Activated naive CD4-positive, alpha-beta T cell treated with anti-CD3 and anti-CD28 coated beads for 36 hours (primary cell): Measurements from ENCODE around the gene OTOP2. TPM values are rescaled to one million over a fixed set of nuclear protein-coding genes. Genes with fewer than 3 reads are reported as not detected.

Source experiments
- CTCF ChIA-PET: fragments of 350-600 bp; sonication (Branson Sonifier 250); formaldehyde crosslinking; loops from one replicate; lab custom pipeline; 2021; ENCODE audit warnings: antibody characterized with exemption; lab: Charles Lee
- DNase-seq: peaks from one replicate; pipeline ENCODE4 v3.0.0-alpha.2; 2020
- H3K27ac Mint-ChIP-seq: one replicate; pipeline ENCODE4 v1.8.0; 2021; ENCODE audit warnings: mild to moderate bottlenecking, mixed read lengths
- H3K27me3 Mint-ChIP-seq: one replicate; pipeline ENCODE4 v1.8.0; 2021; ENCODE audit warnings: low read depth, mixed read lengths
- H3K36me3 Mint-ChIP-seq: one replicate; pipeline ENCODE4 v1.8.0; 2021; ENCODE audit warnings: low read depth, mixed read lengths
- H3K4me1 Mint-ChIP-seq: one replicate; pipeline ENCODE4 v1.8.0; 2021; ENCODE audit warnings: low read depth, mixed read lengths
- H3K4me3 Mint-ChIP-seq: one replicate; pipeline ENCODE4 v1.8.0; 2021; ENCODE audit warnings: mild to moderate bottlenecking, moderate library complexity, mixed read lengths
- H3K9me3 Mint-ChIP-seq: one replicate; pipeline ENCODE4 v1.8.0; 2021; ENCODE audit warnings: mixed read lengths
- intact Hi-C: fragments of 100-400 bp; cut with micrococcal nuclease; formaldehyde crosslinking; loops from one replicate; pipeline ENCODE4 v1.15.1; 2023
- total RNA-seq, 2 experiments: library from RNA; stranded (reverse); gene quantifications; one replicate each; pipeline ENCODE4 v1.2.3, GENCODE V29; 2021

OTOP2 gene
- total RNA-seq, 2 experiments from 2014 or later: not detected

DNA sequence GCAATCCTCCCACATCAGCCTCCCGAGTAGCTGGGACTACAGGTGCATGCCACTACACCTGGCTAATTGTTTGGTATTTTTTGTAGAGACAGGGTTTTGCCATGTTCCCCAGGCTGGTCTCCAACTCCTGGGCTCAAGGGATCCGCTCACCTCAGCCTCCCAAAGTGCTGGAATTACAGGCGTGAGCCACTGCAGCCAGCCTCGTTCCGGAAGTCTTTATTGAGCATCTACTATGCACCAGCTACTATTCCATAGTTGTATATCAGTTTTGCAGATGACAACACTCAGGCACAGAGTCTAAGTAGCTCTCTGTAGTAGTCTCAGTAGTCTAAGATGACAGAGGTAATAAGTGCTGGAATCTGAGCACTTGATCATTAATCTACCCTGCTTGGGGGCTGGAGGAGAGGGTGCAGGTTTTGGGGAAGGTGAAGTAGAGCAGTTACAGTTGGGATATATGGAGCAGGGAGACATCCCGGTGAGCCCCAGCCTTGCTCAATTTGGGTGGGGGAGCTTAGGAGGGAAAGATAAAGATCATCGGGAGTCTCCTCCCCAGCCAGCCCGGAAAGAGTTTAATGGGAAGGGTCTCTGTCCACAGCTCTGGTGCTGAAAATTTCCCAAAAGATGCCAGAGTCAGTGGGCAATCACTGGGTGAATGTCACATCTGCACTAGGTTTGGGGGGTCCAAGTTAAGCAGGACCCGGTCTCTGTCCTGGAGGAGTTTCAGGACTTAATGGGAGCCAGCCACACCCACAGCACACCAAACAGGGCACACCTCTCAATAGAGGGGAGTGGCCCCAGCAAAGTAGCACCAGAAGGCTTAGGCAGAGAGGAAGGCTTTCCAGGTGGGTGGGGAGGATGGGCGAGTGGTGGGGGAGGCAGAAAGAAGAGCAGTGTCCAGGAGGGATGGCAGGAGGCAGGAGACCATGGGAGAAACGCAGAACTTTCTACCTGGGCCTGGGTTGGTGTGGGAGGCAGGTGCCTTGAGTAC lies 13.3 kb downstream of the OTOP2 start:
- Mint-ChIP-seq H3K4me3 (no peak overlapping the region), H3K4me1 (no peaks in the 10 kb centered on the region), H3K36me3 (no peaks in the 10 kb centered on the region), H3K27ac (no peak overlapping the region), H3K9me3 (no peaks in the 10 kb centered on the region), H3K27me3 (peaks cover 30% of the 10 kb centered on the region)
- DNase-seq: no peak
- CTCF ChIA-PET: no interaction called here
- intact Hi-C loops: no loop called here

DNA sequence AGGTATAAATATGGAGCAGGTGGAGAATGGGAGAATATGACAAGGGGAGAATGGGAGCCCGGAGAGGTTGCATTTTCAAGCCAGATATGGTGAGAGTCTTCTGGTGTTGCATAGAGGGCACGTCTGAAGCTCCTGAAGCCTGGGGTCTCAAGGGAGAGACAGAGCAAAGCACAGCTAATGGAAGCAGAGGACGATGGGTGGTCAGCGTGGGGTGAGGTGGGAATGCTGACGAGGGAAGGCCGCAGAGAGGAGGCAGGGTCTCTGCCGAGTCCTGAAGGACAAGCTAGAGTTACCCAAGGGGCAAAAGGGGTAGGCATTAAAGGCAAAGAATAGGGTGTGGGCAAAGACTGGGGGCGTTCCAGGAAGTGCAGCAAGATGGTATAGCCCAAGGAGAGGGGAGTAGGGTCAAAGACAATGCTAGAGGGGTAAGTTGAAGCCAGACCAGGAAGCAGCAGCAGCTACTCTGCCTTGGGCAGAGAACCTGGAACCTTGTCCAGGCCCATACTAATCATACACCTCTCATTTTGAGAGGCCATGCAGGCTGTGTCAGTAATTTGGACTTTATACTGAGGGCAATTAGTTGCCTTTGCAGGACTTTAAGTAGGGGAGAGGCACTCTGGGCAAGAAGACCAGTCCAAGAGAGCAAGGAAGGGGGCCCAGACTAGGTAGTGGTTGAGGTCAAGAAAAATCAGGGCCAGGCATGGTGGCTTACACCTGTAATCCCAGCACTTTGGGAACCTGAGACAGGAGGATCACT lies 14.3 kb downstream of the OTOP2 start:
- H3K27ac Mint-ChIP-seq: no peak overlapping the region
- CTCF ChIA-PET: interaction anchor here (0.6 to 1.4 kb wide), 3 partner anchors 22 to 523 kb away, joined by 3 read pairs; no protein-coding TSS in a partner anchor
- no peaks in the 10 kb centered on the region for H3K36me3 Mint-ChIP-seq
- intact Hi-C loops: no loop called here
- peaks cover 26% of the 10 kb centered on the region for H3K27me3 Mint-ChIP-seq
- no peak overlapping the region for H3K4me3 Mint-ChIP-seq
- no peaks in the 10 kb centered on the region for H3K4me1 Mint-ChIP-seq
- no peaks in the 10 kb centered on the region for H3K9me3 Mint-ChIP-seq
- DNase-seq: no peak

DNA sequence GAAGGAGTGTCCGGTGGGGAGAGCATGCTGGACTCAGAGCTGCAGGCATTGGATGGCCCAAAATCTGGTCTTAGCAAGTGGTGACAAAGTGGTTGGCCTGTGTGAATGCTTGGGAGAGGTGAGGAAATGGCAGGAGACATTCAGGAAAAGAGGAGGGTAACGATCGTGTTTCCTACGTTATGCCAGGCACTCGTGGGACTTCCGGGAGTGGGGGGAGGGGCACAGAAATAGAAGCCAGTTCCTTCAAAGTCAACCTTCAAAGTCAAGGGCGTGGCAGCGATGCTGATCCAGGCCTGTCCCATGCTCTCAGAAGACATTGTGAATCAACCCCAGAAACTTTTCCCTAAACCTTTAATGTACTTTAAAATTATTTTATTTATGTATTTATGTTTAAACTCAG lies 15.5 kb downstream of the OTOP2 start:
- Mint-ChIP-seq H3K27ac (no peak overlapping the region), H3K9me3 (no peaks in the 10 kb centered on the region), H3K27me3 (peaks cover 26% of the 10 kb centered on the region), H3K4me3 (no peak overlapping the region), H3K4me1 (no peaks in the 10 kb centered on the region), H3K36me3 (no peaks in the 10 kb centered on the region)
- CTCF ChIA-PET: interaction anchor here (0.6 to 1.4 kb wide), 2 partner anchors 21 to 351 kb away, joined by 3 to 4 read pairs; no protein-coding TSS in a partner anchor
- DNase-seq: no peak
- intact Hi-C loops: no loop called here

DNA sequence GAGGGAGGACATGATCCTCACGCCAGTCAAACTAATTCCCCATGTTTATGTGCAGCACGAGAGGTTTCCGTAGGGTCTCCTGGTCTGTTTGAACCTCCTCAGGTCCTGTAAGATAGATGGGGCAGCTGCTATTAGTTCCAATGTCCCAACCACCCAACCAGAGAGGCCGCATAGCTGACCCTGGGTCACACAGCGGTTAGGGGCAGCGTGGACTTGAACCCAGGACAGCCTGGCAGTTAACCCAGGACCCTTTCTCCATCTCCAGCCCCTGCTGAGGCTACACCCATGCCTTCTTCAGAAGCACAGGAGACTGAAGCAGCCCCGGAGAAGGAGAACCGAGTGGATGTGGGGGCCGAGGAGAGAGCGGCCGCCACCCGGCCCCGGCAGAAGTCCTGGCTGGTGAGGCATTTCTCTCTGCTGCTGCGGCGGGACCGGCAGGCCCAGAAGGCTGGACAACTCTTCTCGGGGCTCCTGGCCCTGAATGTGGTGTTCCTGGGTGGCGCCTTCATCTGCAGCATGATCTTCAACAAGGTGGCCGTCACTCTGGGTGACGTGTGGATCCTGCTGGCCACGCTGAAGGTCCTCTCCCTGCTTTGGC lies 17.2 kb downstream of the OTOP2 start:
- no peak overlapping the region for H3K27ac Mint-ChIP-seq
- H3K4me1 Mint-ChIP-seq: no peaks in the 10 kb centered on the region
- H3K9me3 Mint-ChIP-seq: no peaks in the 10 kb centered on the region
- H3K36me3 Mint-ChIP-seq: no peaks in the 10 kb centered on the region
- no peak overlapping the region for H3K4me3 Mint-ChIP-seq
- DNase-seq: no peak
- peaks cover 22% of the 10 kb centered on the region for H3K27me3 Mint-ChIP-seq
- CTCF ChIA-PET: no interaction called here
- intact Hi-C loops: no loop called here

DNA sequence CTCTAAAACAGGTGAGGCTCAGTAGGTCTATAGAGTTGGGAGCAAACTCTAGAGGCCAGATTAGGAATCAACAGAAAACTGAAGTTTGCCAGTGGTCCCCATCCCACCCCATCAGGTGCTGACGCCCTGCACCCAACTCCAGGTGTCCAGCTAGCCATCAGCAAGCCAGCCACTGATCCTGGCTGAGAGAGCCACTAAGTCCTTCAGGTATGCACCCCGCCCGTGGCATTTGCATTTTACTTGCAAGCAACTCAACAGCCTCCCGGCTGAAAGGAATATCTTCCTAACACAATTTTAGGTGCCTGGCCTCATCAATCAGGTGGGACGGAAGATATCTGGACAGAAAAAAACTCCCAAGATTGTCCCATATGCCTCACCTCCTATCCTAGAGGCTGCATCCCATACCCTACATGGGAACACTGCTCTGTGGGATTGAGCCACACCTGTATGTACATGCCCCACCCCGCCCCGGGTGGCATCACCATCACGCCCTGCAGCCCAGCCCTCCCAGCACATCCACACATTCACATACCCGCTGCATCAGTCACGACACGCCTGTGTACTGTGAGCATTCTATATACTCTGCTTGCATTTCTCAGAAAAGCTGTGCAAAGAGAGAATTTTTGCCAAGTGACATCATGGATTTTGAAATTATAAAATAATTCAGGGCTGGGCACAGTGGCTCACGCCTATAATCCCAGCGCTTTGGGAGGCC lies 19.9 kb downstream of the OTOP2 start:
- Mint-ChIP-seq H3K4me1 (no peaks in the 10 kb centered on the region), H3K9me3 (no peaks in the 10 kb centered on the region), H3K36me3 (no peaks in the 10 kb centered on the region), H3K4me3 (no peak overlapping the region), H3K27me3 (peaks cover 4% of the 10 kb centered on the region), H3K27ac (no peak overlapping the region)
- intact Hi-C loops: no loop called here
- no peak for DNase-seq
- CTCF ChIA-PET: interaction anchor here (1.2 kb wide), 1 partner anchor 17 kb away, joined by 4 read pairs; no protein-coding TSS in a partner anchor

DNA sequence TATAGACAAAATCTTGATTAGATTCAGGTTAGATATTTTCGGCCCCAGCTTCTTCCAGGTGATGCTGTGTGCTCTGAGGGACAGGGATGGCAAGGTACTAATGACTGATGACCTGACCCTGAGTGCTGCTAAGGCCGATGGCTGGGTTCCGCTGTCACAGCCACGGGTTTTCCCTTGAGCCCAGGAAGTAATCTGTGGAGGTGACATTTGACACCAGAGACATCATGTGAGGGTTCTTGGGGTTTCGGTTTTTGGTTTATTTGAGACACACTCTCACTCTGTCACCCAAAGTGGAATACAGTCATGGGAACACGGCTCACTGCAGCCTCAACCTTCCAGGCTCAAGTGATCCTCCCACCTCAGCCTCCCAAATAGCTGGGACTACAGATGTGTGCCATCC lies 21.5 kb downstream of the OTOP2 start:
- Mint-ChIP-seq H3K27me3 (peaks cover 4% of the 10 kb centered on the region), H3K9me3 (no peaks in the 10 kb centered on the region), H3K36me3 (no peaks in the 10 kb centered on the region), H3K4me1 (no peaks in the 10 kb centered on the region), H3K4me3 (no peak overlapping the region), H3K27ac (no peak overlapping the region)
- CTCF ChIA-PET: interaction anchor here (0.6 to 4.1 kb wide), 2 partner anchors 16 to 49 kb away, joined by 7 to 18 read pairs; no protein-coding TSS in a partner anchor
- DNase-seq: no peak
- intact Hi-C loops: no loop called here

DNA sequence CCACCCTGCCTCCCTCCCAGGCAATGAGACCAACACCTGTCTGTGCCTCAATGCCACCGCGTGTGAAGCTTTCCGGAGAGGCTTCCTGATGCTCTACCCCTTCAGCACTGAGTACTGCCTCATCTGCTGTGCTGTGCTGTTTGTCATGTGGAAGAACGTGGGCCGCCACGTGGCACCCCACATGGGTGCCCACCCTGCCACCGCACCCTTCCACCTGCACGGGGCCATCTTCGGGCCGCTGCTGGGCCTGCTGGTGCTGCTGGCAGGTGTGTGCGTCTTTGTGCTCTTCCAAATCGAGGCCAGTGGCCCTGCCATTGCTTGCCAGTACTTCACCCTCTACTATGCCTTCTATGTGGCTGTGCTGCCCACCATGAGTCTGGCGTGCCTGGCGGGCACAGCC lies 22.6 kb downstream of the OTOP2 start:
- Mint-ChIP-seq H3K4me1 (no peaks in the 10 kb centered on the region), H3K27me3 (peaks cover 4% of the 10 kb centered on the region), H3K9me3 (no peaks in the 10 kb centered on the region), H3K36me3 (no peaks in the 10 kb centered on the region), H3K27ac (no peak overlapping the region), H3K4me3 (no peak overlapping the region)
- DNase-seq: no peak
- CTCF ChIA-PET: interaction anchor here (4.1 kb wide), 1 partner anchor 15 kb away, joined by 18 read pairs; no protein-coding TSS in a partner anchor
- intact Hi-C loops: no loop called here

DNA sequence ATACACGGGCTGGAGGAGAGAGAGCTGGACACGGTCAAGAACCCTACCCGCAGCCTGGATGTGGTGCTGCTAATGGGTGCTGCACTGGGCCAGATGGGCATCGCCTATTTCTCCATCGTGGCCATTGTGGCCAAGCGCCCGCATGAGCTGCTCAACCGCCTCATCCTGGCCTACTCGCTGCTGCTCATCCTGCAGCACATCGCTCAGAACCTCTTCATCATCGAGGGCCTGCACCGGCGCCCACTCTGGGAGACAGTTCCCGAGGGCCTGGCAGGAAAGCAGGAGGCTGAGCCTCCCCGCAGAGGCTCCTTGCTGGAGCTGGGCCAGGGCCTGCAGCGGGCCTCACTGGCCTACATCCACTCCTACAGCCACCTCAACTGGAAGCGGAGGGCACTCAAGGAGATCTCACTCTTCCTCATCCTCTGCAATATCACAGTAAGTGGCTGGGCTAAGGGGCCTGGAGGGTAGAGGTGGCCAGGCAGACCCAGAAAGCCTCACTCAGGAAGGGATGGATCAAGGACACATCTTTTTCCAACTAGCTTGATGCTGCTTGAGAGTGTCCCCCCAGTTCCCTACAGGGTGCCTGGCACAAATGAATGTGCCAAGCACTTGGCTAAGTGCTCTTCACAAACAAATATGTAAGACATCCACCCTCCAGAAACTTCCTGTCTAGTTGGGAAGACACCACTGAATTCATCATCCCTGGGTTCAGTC lies 23.1 kb downstream of the OTOP2 start:
- Mint-ChIP-seq H3K4me3 (no peak overlapping the region), H3K36me3 (no peaks in the 10 kb centered on the region), H3K27ac (no peak overlapping the region), H3K27me3 (no peaks in the 10 kb centered on the region), H3K4me1 (no peaks in the 10 kb centered on the region), H3K9me3 (no peaks in the 10 kb centered on the region)
- CTCF ChIA-PET: interaction anchor here (4.1 kb wide), 1 partner anchor 14 kb away, joined by 18 read pairs; no protein-coding TSS in a partner anchor
- intact Hi-C loops: no loop called here
- no peak for DNase-seq

DNA sequence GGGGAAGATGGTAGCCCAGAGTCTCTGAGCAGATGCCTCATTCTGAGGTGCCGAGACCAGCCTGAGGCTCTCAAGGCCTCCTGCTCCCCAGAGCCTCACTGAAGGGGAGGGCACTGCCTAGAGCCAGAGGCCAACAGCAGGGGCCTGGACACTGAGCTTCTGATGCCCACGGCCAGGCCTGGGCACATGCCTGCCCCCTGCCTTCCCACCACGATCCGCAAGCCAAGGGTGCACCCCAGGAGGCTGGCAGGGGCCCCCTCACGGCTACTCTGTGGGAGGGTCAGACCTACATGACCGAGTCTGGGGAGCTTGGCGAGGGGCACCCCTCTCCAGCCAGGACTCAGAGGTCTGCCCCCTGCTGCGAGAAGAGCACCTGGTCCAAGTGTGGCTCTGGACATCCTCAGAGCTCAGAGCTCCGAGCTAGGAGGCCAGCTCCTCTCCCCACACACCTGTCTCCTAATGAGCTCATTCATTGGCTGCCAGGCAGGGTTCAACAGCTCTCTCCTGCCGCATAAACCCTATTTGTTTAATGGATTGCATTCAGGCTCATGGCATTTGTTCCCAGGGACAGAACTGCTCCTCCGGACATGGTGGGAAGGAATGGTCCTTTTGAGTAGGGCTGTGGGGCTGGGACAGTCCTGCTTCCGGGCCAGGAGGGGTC lies 25.5 kb downstream of the OTOP2 start:
- Mint-ChIP-seq H3K27me3 (no peaks in the 10 kb centered on the region), H3K4me1 (no peaks in the 10 kb centered on the region), H3K4me3 (no peak overlapping the region), H3K27ac (no peak overlapping the region), H3K36me3 (no peaks in the 10 kb centered on the region), H3K9me3 (no peaks in the 10 kb centered on the region)
- DNase-seq: no peak
- CTCF ChIA-PET: interaction anchor here (1.2 to 1.5 kb wide), 3 partner anchors 8 to 26 kb away, joined by 5 to 6 read pairs (median 5); partner anchors contain the start of gene OTOP2
- intact Hi-C loops: no loop called here

DNA sequence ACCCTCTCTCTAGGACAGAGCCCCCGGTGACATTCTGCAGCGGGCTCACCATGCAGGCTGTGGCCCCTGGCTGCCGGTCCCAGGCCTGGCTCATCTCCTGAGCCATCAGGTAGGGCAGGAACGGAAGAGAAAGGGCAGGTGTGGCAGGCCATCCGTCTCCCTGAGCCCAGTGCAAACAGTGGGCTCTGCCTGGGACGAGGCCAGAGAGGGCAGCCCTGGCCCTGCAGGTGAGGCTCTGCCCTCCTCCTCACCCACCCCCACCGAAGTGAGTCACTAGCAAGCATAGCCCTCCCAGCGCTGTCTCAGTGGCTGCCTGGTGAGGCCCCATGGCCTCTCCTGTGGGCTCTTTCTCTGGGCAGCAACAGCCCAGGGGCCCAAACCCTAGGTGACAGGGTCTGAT lies 26.1 kb downstream of the OTOP2 start:
- Mint-ChIP-seq H3K4me3 (no peak overlapping the region), H3K27ac (no peak overlapping the region), H3K9me3 (no peaks in the 10 kb centered on the region), H3K36me3 (no peaks in the 10 kb centered on the region), H3K27me3 (no peaks in the 10 kb centered on the region), H3K4me1 (no peaks in the 10 kb centered on the region)
- intact Hi-C loops: no loop called here
- DNase-seq: no peak
- CTCF ChIA-PET: interaction anchor here (1.2 to 1.4 kb wide), 2 partner anchors 11 to 26 kb away, joined by 5 to 6 read pairs; partner anchors contain the start of gene OTOP2

DNA sequence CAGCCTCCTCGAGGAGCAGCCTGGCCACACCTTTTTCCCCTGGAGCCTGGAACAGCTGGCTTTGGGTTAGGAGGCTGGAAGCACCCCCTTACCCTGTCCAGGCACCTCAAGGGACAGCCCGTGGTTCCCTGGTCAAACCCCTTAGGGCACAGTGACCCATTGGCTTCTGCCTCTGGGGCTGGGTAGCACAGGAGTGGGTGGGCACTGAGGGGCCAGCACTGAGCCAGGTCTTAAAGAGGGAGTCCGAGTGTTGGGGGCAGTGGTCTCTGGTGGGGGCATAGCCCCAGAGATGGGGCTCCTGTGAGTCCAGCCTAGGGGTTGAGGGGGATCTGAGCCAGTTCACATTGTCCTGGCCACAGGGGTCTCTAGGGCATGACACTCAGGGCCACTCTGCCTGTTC lies 27.0 kb downstream of the OTOP2 start:
- CTCF ChIA-PET: interaction anchor here (1.4 kb wide), 1 partner anchor 11 kb away, joined by 3 read pairs; no protein-coding TSS in a partner anchor
- no peaks in the 10 kb centered on the region for H3K4me1 Mint-ChIP-seq
- H3K27me3 Mint-ChIP-seq: no peaks in the 10 kb centered on the region
- H3K4me3 Mint-ChIP-seq: no peak overlapping the region
- intact Hi-C loops: no loop called here
- no peaks in the 10 kb centered on the region for H3K36me3 Mint-ChIP-seq
- no peak overlapping the region for H3K27ac Mint-ChIP-seq
- no peak for DNase-seq
- no peaks in the 10 kb centered on the region for H3K9me3 Mint-ChIP-seq
